GM21390 (cell line): ENCODE results near the gene SCGB1C2.
"Not testable (repeated sequence)": the region's sequence is repeated elsewhere in the genome, so short reads cannot be mapped to it uniquely, and the experiment has no call there.

Experiments used
- ATAC-seq: cut with Tn5 transposase; IDR thresholded peaks from one replicate; pipeline ENCODE4 v1.9.1; 2021; ENCODE audit not compliant: unreplicated experiment

Gene SCGB1C2

DNA sequence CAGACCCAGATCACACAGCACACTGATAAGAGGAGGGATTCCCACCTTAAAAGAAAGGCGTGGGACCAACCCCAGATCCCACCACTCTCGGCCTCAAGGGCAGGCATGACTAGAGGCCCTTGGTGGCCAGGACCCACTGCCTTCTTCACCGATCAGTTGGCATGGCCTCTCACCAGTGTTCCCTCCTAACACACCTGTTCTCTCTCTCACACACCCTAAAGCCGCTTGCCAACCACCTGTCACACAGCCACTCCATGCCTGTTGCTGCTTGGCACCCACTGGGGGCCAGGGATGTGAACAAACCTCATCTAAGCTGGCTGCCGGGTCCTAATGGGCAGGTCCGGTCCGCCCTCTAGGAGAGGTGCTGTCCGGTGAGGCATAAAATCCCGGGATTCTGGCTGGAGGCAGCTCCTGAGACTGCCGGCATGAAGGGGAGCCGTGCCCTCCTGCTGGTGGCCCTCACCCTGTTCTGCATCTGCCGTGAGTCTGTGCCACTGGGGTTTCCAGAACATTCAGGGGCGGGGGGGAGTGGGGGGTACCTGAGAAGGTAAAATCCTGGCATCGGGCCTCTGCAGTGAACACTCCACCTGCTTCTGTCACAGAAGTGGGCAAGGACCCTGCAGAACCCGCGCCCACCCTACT is at the start of gene SCGB1C2:
Gene SCGB1C2, plus strand, starts transcription at position 404 of the 642 bp plus-strand sequence. Its CDS starts 22 bp downstream, at position 426.
- ATAC-seq, result not testable (repeated sequence)

DNA sequence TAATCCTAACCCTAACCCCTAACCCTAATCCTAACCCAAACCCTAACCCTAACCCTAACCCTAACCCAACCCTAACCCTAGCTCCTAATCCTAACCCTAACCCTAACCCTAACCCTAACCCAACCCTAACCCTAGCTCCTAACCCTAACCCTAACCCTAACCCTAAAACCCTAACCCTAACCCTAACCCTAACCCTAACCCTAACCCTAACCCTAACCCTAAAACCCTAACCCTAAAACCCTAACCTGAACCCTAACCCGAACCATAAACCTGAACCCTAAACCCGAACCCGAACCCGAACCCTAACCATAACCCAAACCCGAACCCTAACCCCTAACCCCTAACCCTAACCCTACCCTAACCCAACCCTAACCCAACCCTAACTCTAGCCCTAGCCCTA is 24.3 kb upstream of the SCGB1C2 start:
- ATAC-seq, result not testable (repeated sequence)

- ATAC-seq, result not testable (repeated sequence)
Observed at GRCh38 chr17:118339-118917, 18.9 kb upstream of the SCGB1C2 start.

DNA sequence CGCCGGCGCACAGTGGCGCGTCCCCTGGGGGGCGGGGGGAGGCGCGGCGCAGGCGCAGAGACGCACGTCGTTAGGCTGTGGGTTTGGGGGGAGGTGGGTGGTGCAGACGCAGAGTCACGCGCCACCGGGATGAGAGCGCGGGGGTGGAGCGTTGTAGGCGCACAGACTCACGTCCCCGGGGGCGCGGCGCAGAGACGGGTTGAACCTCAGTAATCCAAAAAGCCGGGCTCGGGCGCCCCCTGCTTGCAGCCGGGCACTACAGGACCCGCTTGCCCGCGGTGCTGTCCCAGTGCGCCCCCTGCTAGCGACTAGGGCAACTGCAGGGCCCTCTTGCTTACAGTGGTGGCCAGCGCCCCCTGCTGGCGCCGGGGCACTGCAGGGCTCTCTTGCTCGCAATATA is 3.4 kb upstream of the SCGB1C2 start:
- not testable (repeated sequence) for ATAC-seq

DNA sequence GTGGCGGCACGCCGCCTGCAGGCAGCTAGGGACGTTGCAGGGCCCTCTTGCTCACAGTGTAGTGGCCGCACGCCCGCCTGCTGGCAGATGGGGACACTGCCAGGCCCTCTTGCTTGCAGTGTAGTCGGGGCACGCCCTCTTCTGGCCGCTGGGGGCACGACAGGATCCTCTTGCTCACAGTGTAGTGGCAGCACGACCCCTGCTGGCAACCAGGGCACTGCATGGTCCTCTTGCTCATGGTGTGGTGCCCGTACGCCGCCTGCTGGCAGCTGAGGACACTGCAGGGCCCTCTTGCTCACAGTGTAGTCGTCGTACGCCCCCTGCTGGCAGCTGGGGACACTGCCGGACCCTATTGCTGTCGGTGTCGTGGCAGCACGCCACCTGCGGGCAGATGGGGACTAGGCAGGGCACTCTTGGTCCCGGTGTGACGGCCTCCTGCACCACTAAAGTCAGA is 3.0 kb upstream of the SCGB1C2 start:
- ATAC-seq, result peak; percentile 71

- not testable (repeated sequence) for ATAC-seq
Observed at GRCh38 chr17:135022-135421, 2.3 kb upstream of the SCGB1C2 start.

DNA sequence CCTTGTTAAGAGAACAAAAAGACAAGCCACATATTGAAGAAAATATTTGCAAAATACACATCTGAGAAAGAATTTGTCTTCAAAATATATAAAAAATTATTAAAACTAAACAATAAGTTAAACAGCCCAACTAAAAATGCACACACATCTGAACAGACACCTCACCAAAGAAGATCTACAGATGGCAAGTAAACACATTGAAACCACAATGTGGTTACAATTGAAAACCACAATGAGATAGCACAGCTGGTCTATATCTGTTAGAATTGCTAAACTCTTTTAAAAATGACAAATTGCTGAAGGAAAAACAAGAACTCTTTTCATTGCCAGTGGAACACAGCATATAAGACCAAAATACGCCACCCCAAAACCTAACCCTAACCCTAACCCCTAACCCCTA is 1.5 kb upstream of the SCGB1C2 start:
- not testable (repeated sequence) for ATAC-seq

DNA sequence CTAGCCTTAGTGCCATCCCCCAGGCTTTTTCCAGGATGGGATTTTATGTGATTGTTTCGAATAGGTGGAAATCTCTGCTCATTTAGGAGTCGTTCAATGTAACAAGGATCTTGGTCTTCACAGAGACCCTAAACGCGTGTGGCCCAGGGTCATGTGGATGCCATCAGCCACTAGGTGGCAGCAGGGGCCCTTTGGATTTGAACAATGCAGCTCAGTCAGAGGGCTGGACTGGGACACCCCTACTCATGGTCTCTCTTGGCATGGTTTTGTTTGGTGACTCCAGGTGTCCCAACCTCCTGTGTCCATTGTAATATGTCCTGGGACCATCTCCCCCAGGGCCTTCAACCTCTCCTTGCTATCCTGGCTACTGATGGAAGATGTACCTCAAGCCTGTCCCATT is 838 bp upstream of the SCGB1C2 start:
- not testable (repeated sequence) for ATAC-seq

DNA sequence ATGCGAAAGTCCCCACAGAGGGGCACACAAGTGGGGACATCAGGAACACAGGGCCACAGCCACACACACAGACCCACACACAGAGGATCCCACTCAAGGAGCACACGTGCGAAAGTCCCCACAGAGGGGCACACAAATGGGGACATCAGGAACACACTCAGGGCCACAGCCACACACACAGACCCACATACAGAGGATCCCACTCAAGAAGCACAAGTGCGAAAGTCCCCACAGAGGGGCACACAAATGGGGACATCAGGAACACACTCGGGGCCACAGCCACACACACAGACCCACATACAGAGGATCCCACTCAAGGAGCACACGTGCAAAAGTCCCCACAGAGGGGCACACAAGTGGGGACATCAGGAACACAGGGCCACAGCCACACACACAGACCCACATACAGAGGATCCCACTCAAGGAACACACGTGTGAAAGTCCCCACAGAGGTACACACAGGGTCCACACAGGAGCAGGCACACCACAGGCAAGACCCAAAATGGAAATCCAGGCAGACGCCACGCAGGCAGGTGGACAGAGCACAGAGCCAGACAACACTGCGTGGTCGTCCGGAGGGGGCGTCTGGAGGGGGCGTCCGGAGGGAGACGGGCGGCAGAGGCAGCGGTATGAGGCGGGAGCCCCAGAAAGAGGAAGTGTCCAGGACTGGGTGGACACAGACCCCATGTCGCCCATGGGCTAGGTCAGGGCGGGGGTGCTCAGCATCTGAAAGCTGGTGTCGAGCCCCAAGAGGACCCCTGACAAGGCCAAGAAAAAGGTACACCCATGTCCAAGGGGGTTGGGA is 2.2 kb downstream of the SCGB1C2 start:
- not testable (repeated sequence) for ATAC-seq

DNA sequence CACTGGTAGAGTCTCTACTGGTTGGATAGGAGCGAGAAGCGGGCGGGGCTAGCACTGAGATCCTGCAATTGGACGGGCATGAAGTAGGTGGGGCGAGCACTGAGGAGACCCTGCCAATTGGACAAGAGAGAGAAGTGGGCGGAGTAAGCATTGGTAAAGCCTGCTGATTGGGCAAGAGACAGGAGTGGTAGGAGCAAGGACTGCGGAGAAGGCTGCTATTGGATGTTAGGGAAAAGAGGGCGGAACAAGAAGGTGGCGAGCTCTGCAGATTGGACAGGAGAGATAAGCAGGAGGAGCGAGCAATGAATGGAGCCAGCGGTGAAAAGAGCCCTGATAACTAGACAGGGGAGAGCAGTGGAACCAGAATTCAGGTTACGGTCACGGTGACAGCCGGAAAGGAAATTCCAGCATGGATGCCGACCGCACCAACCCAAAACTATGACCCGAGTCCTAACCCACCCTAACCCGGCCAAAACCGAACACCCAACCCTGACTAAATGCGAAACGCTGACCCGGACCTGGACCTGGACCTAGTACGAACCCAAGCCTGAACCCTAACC is 4.8 kb downstream of the SCGB1C2 start:
- no peak for ATAC-seq

DNA sequence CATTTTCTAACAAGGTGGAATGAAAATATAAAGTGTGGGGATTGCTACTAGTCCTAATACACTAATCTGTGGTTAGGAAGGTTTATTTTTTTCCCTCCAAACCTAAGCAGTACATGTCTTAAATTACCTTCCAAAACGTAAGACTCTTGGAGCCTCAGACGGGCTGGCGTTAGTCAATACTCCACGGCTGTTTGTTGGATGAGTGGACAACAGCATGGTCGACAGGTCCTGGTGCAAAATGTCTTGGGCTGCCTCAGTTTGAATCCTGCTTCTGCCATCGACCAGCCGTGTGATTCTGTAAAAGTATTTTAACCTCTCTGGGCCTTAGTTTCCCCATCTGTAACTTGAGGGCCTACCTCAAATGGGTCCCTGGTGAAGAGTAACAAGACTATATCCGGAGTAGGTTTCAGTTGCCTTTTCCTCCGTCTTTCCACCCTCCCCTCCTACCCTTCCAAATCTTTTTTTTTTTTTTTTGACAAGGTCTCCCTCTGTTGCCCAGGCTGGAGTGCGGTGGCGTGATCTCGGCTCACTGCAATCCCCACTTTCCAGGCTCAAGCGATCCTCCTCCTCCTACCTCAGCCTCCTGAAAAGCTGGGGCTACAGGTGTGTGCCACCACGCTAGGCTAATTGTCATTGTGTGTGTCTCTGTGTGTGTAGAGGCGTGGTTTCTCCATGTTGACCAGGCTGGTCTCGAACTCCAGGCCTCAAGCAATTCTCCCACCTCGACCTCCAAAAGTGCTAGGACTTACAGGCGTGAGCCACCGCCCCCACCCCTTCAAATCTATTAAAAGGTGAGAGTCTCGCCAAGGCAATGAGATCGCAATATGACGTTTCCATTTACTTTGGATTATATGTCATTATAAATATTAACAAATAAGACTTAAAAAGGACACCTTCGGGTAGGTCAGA is 5.8 kb downstream of the SCGB1C2 start:
- no peak for ATAC-seq

DNA sequence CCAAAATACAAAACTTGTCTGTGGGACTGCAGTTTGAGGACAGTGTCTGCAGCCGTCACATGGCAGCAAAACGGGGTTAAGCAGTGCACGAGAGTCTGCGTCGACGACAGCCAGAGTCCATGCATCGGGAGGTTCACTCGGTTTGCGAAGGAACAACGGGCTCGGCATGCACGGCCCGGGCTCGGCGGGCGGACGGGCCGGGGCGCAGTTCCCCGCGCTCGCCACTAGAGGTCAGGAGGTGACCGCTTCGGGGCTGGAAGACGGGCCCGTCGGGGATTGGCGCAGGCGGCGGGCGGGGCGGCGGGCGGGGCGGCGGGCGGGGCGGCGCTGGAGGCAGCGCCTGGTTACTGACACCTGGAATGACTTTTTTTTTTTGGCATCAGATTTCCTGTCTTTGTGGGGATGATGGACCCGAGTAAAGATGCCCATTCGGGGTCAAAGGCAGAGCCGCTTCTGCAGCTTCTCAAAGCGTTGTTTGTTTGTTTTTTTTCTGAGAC is 6.5 kb downstream of the SCGB1C2 start:
- no peak for ATAC-seq

DNA sequence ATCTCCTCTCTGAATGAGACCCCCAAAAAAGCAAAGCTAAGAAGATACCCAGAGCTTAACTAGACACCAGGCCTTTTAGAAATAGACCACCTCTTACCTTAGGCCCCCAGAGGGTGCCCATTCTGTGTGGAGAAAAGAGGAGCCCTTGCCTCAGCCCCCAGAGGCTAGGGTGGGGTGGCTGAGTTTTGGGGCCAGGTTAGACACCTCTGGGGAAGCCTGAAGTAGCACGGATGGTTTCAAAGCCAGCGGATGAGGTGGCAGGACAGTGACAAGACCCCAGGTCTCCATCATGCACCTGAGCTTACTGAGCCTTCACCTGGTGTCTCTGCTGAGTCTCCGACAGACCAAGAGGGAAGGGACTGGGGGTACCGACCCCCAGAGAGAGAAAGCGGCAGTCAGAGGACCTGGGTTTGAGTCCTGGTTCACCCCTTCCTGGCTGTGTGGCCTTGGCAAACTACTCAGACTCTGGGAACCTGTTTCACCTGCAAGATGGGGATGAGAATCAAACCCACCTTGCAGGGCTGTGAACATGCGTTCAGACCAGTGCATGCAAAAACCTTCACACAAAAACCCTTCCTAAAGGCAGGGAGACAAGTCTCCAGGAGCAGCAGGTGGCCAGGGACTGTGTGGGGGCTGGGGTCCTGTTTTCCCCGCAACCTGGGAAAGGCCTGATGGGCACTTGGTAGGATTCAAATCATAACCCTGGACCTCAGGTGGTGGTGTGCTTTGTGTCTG is 7.7 kb downstream of the SCGB1C2 start:
- ATAC-seq, result no peak

DNA sequence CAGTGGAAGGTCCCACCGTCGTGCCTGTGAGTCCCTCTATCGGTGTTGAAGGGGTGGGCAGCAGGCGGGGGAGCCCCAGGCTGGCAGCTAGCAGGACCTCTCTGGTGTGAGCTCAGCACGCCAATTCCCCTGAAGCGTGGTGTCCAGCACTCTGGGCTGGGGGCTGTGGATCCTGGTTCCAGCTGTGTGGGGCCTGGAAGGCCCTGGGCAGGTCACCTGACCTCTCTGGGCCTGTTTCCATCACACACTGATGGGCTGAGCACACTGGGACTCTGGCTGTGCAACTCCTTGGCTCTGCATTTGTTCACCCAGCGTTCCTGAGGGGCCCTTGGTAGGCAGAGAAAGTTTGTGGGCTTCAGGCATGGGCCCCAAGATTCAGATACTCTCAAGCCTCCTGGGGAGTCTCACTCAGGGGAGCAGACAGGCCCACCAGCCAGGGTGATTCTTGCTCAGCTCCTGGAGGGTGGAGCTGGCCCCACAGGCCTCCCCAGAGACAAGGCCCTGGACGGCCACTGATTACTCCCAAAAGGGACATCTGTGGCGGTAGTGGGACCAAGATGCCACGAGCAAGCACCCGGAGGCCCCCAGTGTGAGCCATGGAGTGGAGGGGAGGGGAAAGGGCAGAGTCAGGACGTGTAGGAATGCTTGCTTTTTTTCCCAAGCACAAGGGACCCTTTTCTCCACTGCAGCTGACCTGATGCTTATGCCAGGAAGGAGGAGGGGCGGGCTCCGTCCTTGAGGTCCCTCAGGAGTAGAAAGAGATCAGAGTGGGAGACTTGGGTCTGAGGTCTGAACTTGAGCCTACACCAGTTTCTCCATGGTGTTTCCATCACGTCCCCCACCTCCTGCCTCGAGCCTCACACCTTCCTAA is 8.5 kb downstream of the SCGB1C2 start:
- ATAC-seq, result no peak

DNA sequence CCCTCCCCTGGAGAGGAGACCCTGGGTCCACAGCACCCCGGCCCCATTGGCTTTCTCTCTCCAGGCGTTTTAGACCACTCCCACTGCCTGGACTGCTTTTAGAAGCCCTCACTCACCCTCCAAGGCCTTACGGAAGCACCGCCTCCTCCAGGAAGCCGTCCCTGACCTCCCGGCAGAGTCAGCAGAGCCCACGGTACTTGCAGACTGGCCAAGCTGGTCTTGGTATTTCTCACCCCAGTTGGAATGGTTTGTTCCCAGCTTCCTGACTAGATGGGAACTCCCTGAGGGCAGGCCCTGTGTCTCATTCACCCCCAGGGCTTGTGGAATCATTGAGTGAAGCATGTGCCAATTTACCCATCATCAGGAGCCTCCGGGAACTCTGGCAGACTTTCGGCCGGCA is 9.2 kb downstream of the SCGB1C2 start:
- no peak for ATAC-seq

- ATAC-seq, result no peak
Observed at GRCh38 chr17:146983-147761, 9.8 kb downstream of the SCGB1C2 start.

- no peak for ATAC-seq
Observed at GRCh38 chr17:147796-148740, 10.7 kb downstream of the SCGB1C2 start.
